HG03039 (cell line): ENCODE results near the gene ZBTB7A.

Source experiments
- ATAC-seq: cut with Tn5 transposase; IDR thresholded peaks from one replicate; pipeline ENCODE4 v1.9.1; 2021; ENCODE audit warnings: mild to moderate bottlenecking, moderate library complexity; ENCODE audit not compliant: unreplicated experiment

The ZBTB7A gene

GRCh38 chr19:4057931-4058692 is 8.6 kb downstream of the ZBTB7A start:
- no peak for ATAC-seq

DNA sequence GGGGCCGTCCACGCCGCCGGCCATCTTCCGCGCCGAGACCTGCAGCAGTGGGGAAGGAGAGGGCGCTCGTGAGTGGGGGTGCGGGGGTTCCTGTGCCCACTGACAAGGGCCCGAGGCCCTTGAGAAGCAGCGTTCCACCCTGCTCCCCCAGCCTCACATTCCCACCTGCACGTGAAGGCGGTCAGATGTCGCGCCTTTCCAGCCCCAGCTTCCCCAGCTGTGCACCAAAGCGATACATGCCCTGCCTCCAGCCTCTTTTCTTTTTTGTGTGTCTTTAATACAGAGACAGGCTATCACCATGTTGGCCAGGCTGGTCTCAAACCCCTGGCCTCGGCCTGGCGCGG is 11.5 kb downstream of the ZBTB7A start:
- no peak for ATAC-seq

DNA sequence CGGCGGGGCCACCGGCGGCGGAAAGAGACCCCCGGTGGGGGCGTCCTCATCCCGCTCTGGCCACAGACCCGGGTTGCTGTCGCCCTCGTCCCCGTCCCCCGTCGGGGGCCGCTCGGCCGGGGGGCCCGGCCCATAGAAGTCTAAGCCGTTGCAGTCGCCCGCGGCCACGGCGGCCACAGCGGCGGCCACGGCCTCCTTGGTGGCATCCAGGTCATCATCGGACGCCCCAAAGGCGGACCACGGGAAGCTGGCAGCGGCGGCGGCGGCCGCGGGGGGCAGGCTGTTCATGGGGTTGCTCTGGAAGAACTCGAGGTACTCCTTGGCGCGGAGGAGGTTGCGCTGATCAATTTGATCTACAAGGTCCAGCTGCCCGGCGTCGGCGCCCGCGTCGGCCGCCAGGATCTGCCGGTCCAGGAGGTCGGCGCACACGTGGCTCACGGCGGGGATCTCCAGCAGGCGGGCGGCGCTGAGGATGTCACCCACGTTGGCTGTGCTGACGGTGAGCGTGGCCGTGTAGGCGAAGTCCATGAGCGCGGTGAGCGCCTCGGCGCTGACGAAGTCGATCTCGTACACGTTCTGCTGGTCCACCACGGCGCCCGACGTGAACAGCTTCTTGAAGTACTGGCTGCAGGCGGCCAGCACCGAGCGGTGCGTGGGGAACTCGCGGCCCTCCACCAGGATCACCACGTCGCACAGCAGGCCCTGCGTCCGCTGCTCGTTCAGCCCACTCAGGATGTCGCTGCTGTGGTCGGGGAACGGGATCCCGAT is 12.1 kb downstream of the ZBTB7A start:
- no peak for ATAC-seq

GRCh38 chr19:4053423-4054324 is 13.0 kb downstream of the ZBTB7A start:
- ATAC-seq: no peak

- no peak for ATAC-seq
Observed at GRCh38 chr19:4052993-4053422, 13.7 kb downstream of the ZBTB7A start.

GRCh38 chr19:4052114-4052992 is 14.3 kb downstream of the ZBTB7A start:
- no peak for ATAC-seq

GRCh38 chr19:4051175-4052101 is 15.3 kb downstream of the ZBTB7A start:
- no peak for ATAC-seq

DNA sequence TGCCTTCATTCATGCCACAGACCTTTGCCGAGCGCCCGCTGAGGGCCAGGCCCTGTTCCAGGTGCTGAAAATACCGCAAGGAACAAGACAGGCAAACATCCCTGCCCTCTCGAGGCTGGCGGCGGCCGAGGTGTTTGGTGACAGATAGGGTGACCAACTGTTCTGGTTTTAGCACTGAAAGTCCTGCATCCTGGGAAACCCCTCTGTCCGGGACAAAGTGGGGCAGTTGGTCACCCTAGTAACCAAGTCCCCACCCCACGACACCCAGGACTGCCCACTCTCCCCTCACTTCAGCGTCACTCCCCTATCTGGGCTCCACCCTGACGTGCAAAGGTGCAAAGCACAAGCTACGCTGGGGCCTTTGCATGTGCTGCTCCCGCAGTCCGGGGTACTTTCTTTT is 17.3 kb downstream of the ZBTB7A start:
- ATAC-seq: no peak

- ATAC-seq: no peak
Observed at GRCh38 chr19:4046946-4047683, 19.6 kb downstream of the ZBTB7A start.

DNA sequence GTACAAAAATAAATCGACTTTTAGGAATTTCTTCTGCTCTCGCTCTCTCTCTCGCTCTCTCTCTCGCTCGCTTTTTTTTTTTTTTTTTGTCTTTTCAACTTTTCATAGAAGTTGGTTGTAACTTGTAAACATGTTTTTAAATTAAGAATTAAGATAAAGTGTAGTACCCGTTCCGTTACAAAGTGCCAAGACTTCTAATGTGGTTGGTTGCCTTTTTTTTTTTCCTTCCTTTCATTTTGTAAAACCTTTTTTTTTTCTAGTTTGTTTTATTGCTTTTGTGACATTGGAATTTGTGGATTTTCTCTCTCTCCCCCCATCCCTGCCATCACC is 20.4 kb downstream of the ZBTB7A start:
- ATAC-seq: no peak

DNA sequence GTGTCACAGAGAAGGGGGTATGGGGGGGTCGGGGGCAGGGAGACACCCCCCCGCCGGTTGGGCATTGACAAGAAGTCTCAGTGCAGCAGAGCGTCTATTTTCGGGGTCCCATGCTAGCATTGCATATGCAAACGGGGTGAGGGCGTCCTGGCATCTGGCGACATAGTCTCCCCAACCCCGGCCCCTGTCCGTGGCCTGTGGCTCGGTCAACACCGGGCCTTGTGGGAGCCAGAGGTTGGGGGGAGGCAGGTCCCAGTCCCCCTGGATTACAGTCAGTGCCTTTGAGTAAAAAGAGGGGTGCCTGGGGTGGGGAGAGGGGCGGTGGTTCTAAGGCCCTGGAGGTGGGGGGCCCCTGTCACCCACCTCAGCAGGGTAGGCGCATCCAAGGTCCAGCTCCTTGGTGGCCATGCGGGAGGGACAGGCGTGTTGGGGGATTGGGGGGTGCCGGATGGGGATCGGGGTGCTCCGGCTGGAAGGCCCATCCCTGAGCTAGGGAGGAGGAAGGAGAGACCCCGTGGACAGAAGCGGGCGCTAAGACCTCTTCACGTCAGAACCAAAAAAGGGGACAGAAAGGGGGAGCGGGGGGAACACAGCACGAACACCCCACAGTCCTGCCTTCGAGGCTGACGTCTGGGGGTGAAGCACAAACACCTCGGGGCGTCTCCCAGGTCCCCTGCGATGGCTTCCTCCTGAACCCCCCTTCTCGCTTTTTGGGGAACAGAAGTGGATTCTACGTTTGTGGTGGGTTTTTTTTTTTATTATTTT is 20.9 kb downstream of the ZBTB7A start:
- ATAC-seq: no peak

- ATAC-seq: no peak
Observed at GRCh38 chr19:4044990-4045465, 21.7 kb downstream of the ZBTB7A start.

GRCh38 chr19:4043966-4044715 is 22.6 kb downstream of the ZBTB7A start:
- no peak for ATAC-seq

DNA sequence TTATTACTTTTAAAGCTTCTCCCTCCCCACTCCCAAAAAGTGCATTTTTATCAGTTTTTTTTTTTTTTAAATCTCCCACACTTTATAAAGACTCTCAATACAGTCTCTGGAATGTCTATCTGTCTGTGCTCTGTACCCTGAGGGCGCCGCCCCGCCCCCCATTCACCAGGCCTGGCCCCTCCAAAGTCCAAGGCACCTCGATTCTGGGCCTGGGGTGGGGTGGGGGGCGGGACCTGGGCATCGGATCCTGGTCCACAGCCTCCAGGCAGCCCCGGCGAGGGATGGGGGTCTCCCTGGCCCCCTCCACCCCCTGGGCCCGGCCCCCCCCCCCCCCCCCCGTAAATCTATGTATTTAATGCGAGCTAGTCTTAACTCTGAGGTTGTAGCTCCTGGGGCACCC is 23.3 kb downstream of the ZBTB7A start:
- no peak for ATAC-seq

DNA sequence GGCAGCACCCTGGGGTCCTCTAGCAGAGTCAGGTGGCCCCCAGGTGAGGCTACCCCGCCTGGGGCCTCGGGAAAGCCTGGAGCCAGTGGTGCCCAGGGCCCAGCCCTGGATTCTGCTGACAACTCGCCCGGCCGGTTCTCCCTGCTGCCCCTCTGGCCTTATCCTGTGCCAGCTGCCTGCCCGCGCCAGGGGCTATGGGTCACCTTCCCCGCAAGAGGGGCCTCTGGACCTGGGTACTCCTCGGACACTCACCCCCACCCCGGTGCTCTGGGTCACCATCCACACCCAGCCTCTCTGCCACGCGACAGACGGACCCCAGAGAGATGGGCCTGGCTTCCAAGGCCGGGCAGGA is 24.0 kb downstream of the ZBTB7A start:
- no peak for ATAC-seq

GRCh38 chr19:4042064-4042730 is 24.5 kb downstream of the ZBTB7A start:
- ATAC-seq: no peak
